Breast epithelium (tissue), 3 donors: Measurements from ENCODE around the gene HPDL.

Source experiments
- CTCF ChIP-seq, 3 donors: fragments of 450-650 bp; IDR thresholded peaks; one replicate each; pipeline ENCODE4 v1.5.1; 2016 to 2017; ENCODE audit warnings: antibody characterized with exemption in 3 of 3, mild to moderate bottlenecking in 3 of 3, moderate library complexity in 3 of 3
- POLR2A ChIP-seq: fragments of 450-650 bp; IDR thresholded peaks from one replicate; pipeline ENCODE4 v1.6.1; 2016; ENCODE audit warnings: antibody characterized with exemption, mild to moderate bottlenecking, moderate library complexity

DNA sequence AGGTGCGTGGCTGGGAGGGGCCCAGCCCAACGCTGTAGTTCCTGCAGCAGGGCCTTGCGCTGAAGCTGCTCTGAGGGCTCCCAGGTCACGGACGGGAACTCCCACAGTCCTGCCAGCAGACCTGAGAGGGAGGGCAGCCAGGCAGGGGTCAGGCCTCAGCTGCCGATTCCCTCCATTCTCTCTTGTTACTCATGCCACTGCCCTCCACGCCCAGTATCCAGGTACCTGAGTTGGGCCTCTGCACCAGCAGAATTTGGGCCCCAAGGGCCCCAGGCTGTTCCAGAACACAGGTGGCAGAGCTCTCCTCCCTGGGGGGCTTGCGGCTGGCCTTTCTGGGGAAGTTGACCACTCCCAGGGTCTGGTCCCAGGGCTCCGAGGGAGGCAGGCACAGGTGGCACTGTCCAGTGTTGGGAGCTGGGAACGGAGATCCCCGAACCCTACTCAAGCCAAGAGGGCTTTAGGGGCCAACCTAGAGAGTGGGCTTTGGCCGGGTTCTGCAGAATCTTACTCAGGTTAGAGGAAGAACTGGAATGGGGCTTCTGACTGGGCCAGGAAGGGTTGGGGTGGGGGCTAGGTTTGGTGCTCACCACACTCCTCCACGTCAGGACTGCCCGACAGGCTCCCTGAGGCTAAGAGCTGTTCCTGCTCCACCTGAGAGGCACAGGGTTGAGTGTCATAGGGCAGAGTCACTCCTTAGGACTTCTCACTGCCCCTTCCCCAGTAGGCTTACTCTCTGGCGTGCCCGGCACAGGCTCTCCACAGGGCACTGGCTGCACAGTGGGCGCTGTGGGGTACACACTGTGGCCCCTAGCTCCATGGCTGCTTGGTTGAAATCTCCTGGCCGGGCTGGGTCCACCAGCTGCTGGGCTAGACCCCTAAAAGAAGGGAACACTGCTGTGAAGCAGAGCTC is 5.0 kb downstream of the HPDL start:
- TF ChIP-seq CTCF (IDR thresholded peaks at IDR 0.05) (no peak), POLR2A (no peak)
